Glutamatergic neuron (in vitro differentiated cells): ENCODE measurements around the gene SEC14L3. TPM values are rescaled to one million over a fixed set of nuclear protein-coding genes. Genes with fewer than 3 reads are reported as not detected.

Source experiments
- DNase-seq: peaks from one replicate; pipeline ENCODE4 v3.0.0; 2022
- H3K27ac Mint-ChIP-seq: one replicate; pipeline ENCODE4 v1.8.0; 2020; ENCODE audit warnings: mild to moderate bottlenecking, mixed read lengths, inconsistent platforms; ENCODE audit not compliant: unreplicated experiment
- H3K27me3 Mint-ChIP-seq: one replicate; pipeline ENCODE4 v1.8.0; 2020; ENCODE audit warnings: mild to moderate bottlenecking, moderate library complexity, mixed read lengths, inconsistent platforms; ENCODE audit not compliant: unreplicated experiment
- H3K36me3 Mint-ChIP-seq: one replicate; pipeline ENCODE4 v1.8.0; 2020; ENCODE audit warnings: mild to moderate bottlenecking, mixed read lengths, inconsistent platforms; ENCODE audit not compliant: unreplicated experiment
- H3K4me1 Mint-ChIP-seq: one replicate; pipeline ENCODE4 v1.8.0; 2020; ENCODE audit warnings: mild to moderate bottlenecking, low read depth, mixed read lengths, inconsistent platforms; ENCODE audit not compliant: unreplicated experiment
- H3K4me3 Mint-ChIP-seq: one replicate; pipeline ENCODE4 v1.8.0; 2020; ENCODE audit warnings: mild to moderate bottlenecking, mixed read lengths, inconsistent platforms; ENCODE audit not compliant: unreplicated experiment
- H3K9me3 Mint-ChIP-seq: one replicate; pipeline ENCODE4 v1.8.0; 2020; ENCODE audit warnings: mild to moderate bottlenecking, moderate library complexity, mixed read lengths, inconsistent platforms; ENCODE audit not compliant: unreplicated experiment
- CTCF ChIP-seq: fragments of 200-600 bp; sonication (generic); IDR thresholded peaks from one replicate; pipeline ENCODE4 v1.5.0; 2021; ENCODE audit not compliant: partially characterized antibody, unreplicated experiment
- total RNA-seq: library from RNA; stranded (reverse); fragmentation: NEBNext Ultra II Directional; extraction: Animal tissue kit (Norgen Biotek cat#: 25700); gene quantifications from one replicate; pipeline ENCODE4 v1.2.1, GENCODE V29; 2021; ENCODE audit not compliant: unreplicated experiment

Gene SEC14L3
- total RNA-seq, 1 donor from 2014 or later, result not detected

GRCh38 chr22:30513462-30513861 lies 41.6 kb upstream of the SEC14L3 start:
- Mint-ChIP-seq H3K4me3 (no peak overlapping the region), H3K27ac (no peak overlapping the region), H3K27me3 (peaks cover 4% of the 10 kb centered on the region), H3K9me3 (no peaks in the 10 kb centered on the region), H3K36me3 (no peaks in the 10 kb centered on the region), H3K4me1 (no peaks in the 10 kb centered on the region)
- TF ChIP-seq CTCF, result no peak
- no peak for DNase-seq

DNA sequence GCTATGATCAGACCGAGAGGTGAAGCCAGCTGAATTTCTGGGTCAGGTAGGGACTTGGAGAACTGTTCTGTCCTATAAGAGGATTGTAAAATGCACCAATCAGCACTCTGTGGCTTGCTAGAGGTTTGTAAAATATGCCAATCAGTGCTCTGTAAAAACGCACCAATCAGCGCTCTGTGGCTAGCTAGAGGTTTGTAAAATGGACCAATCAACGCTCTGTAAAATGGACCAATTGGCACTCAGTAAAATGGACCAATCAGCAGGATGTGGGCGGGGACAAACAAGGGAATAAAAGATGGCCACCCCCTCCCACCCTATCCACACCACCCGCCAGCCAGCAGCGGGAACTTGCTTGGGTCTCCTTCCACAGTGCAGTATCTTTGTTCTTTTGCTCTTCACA lies 40.1 kb upstream of the SEC14L3 start:
- no peaks in the 10 kb centered on the region for H3K36me3 Mint-ChIP-seq
- H3K9me3 Mint-ChIP-seq, result no peaks in the 10 kb centered on the region
- no peak overlapping the region for H3K4me3 Mint-ChIP-seq
- no peak for TF ChIP-seq CTCF
- no peak overlapping the region for H3K27ac Mint-ChIP-seq
- H3K4me1 Mint-ChIP-seq, result no peaks in the 10 kb centered on the region
- H3K27me3 Mint-ChIP-seq, result peaks cover 4% of the 10 kb centered on the region
- no peak for DNase-seq

GRCh38 chr22:30511109-30511508 lies 39.3 kb upstream of the SEC14L3 start:
- no peaks in the 10 kb centered on the region for H3K9me3 Mint-ChIP-seq
- H3K27ac Mint-ChIP-seq, result no peak overlapping the region
- peaks cover 4% of the 10 kb centered on the region for H3K27me3 Mint-ChIP-seq
- DNase-seq, result no peak
- H3K4me3 Mint-ChIP-seq, result no peak overlapping the region
- H3K36me3 Mint-ChIP-seq, result no peaks in the 10 kb centered on the region
- TF ChIP-seq CTCF, result no peak
- H3K4me1 Mint-ChIP-seq, result no peaks in the 10 kb centered on the region

DNA sequence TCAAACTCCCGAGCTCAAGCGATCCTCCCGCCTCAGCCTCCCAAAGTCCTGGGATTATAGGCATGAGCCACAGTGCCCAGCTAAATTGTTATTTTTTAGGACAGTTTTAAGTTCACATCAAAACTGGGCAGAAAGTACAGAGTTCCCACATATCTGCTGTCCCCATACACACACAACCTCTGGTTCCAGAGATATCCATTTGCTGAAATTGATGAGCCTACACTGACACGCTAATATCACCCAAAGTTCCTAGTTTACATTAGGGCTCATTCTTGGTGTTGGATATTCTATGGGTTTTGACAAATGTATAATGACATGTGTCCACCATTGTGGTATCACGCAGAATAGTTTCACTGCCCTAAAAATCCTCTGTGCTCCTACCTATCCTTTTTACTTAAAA lies 36.4 kb upstream of the SEC14L3 start:
- Mint-ChIP-seq H3K27me3 (peaks cover 3% of the 10 kb centered on the region), H3K4me3 (no peak overlapping the region), H3K4me1 (peaks cover 3% of the 10 kb centered on the region), H3K36me3 (no peaks in the 10 kb centered on the region), H3K9me3 (peaks cover 2% of the 10 kb centered on the region), H3K27ac (no peak overlapping the region)
- DNase-seq, result no peak
- TF ChIP-seq CTCF, result no peak

DNA sequence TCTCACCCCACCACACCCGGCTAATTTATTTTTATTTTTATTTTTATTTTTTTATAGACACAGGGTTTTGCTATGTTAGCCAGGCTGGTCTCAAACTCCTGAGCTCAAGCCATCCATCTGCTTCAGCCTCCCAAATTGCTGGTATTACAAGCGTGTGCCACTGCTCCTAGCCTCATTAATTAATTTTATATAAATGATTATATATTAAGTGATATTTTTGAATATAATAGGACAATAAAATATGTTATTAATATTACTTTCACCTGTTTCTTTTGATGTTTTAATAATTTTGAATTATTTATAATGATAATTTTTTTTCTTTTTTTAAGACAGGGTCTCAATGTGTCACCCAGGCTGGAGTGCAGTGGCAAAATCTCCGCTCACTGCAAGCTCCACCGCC lies 35.9 kb upstream of the SEC14L3 start:
- Mint-ChIP-seq H3K4me3 (no peak overlapping the region), H3K9me3 (peaks cover 2% of the 10 kb centered on the region), H3K27ac (no peak overlapping the region), H3K27me3 (peaks cover 3% of the 10 kb centered on the region), H3K4me1 (peaks cover 3% of the 10 kb centered on the region), H3K36me3 (no peaks in the 10 kb centered on the region)
- no peak for DNase-seq
- TF ChIP-seq CTCF, result no peak
